HCT116 (cell line): ENCODE measurements around the gene SLC22A23. TPM values are rescaled to one million over a fixed set of nuclear protein-coding genes. Genes with fewer than 3 reads are reported as not detected.

ENCODE experiments used
- ATAC-seq: fragments of 200-7000 bp; cut with Tn5 transposase; 2 replicates; pipeline ENCODE4 v1.9.1; 2020; ENCODE audit warnings: mild to moderate bottlenecking, moderate library complexity
- BruUV-seq: library from RNA; stranded (reverse); fragments of 400-500 nt; replicated peaks from 2 replicates; lab custom pipeline; 2021; lab: Mats Ljungman, UMichigan
- CTCF ChIA-PET: fragments of 300-600 bp; sonication (Branson Sonifier 250); formaldehyde crosslinking; loops from one replicate; lab custom pipeline; 2021; ENCODE audit warnings: antibody characterized with exemption; lab: Charles Lee
- POLR2A ChIA-PET: fragments of 300-600, 350-600 bp; sonication (Branson Sonifier 250); formaldehyde crosslinking; loops from one replicate; lab custom pipeline; 2021; ENCODE audit warnings: antibody characterized with exemption; lab: Charles Lee
- RAD21 ChIA-PET, 2 experiments: fragments of 300-600 bp; sonication (Branson Sonifier 250); formaldehyde crosslinking; loops; one replicate each; lab custom pipeline; 2023; ENCODE audit warnings: low total read pairs in 2 of 2; ENCODE audit not compliant: uncharacterized antibody in 2 of 2, unreplicated experiment in 2 of 2, low non-redundant PET in 1 of 2; lab: Charles Lee
- DNase-seq: peaks from one replicate; pipeline ENCODE4 v3.0.0-alpha.2; 2010; ENCODE audit warnings: low read depth, low spot score
- H2AFZ ChIP-seq: fragments of 200-600 bp; shearing (Covaris generic), sonication (generic); 2 replicates; pipeline ENCODE4 v1.6.1; 2017; ENCODE audit warnings: low read depth, mixed run types, mixed read lengths, antibody characterized with exemption, low read length; ENCODE audit not compliant: poor library complexity, severe bottlenecking
- H3K27ac ChIP-seq: 2 replicates; pipeline ENCODE4 v1.5.1; 2012; ENCODE audit warnings: low read depth, low read length
- H3K27me3 ChIP-seq: fragments of 200-600 bp; sonication (generic); 2 replicates; pipeline ENCODE4 v1.6.1; 2016; ENCODE audit warnings: mixed run types, low read length, mixed read lengths; ENCODE audit not compliant: insufficient read depth
- H3K36me3 ChIP-seq, 2 experiments: fragments of 200-500 bp in 1 of 2; fragments of 200-600 bp in 1 of 2; sonication (Bioruptor generic) in 1 of 2; sonication (generic) in 1 of 2; 2 replicates each; pipeline versions ENCODE4 v1.5.1 to v1.6.1; 2014 to 2016; ENCODE audit warnings: low read length in 2 of 2, inconsistent platforms in 1 of 2, mixed read lengths in 1 of 2, mixed run types in 1 of 2; ENCODE audit not compliant: insufficient read depth in 2 of 2, control insufficient read depth in 1 of 2
- H3K4me1 ChIP-seq, 2 experiments: fragments of 200-600 bp in 1 of 2; sonication (generic) in 1 of 2; 2 replicates each; pipeline versions ENCODE4 v1.5.1 to v1.6.1; 2012 to 2017; ENCODE audit warnings: low read length in 2 of 2, inconsistent platforms in 1 of 2, mild to moderate bottlenecking in 1 of 2, mixed read lengths in 1 of 2, mixed run types in 1 of 2, moderate library complexity in 1 of 2; ENCODE audit not compliant: insufficient read depth in 2 of 2, control insufficient read depth in 1 of 2
- H3K4me2 ChIP-seq: fragments of 200-600 bp; sonication (generic); 2 replicates; pipeline ENCODE4 v1.6.1; 2017; ENCODE audit warnings: mixed run types, low read length, mixed read lengths
- H3K4me3 ChIP-seq, 2 experiments: fragments of 200-600 bp in 1 of 2; sonication (generic) in 1 of 2; replicated peaks in 1 of 2; 2 replicates each; pipeline ENCODE4 v1.5.1; 2011 to 2016; ENCODE audit warnings: low read length in 2 of 2, control low read depth in 1 of 2, low read depth in 1 of 2, mild to moderate bottlenecking in 1 of 2, mixed read lengths in 1 of 2, mixed run types in 1 of 2
- H3K79me2 ChIP-seq: fragments of 200-600 bp; sonication (generic); 2 replicates; pipeline ENCODE4 v1.6.1; 2017; ENCODE audit warnings: mild to moderate bottlenecking, mixed run types, low read length, moderate library complexity, mixed read lengths; ENCODE audit not compliant: insufficient read depth
- H3K9ac ChIP-seq: fragments of 200-600 bp; sonication (generic); 2 replicates; pipeline ENCODE4 v1.6.1; 2016; ENCODE audit warnings: low read length, mixed read lengths
- H3K9me2 ChIP-seq: fragments of 200-600 bp; sonication (generic), shearing (Covaris generic); 2 replicates; pipeline ENCODE4 v1.6.1; 2017; ENCODE audit warnings: mixed run types, mild to moderate bottlenecking, moderate library complexity; ENCODE audit not compliant: insufficient read depth
- H3K9me3 ChIP-seq, 2 experiments: fragments of 200-500 bp in 1 of 2; fragments of 200-600 bp in 1 of 2; sonication (Bioruptor generic) in 1 of 2; sonication (generic) in 1 of 2; 2 replicates each; pipeline ENCODE4 v1.6.1; 2014 to 2017; ENCODE audit warnings: low read length in 2 of 2, mixed read lengths in 2 of 2, inconsistent platforms in 1 of 2, low read depth in 1 of 2, mild to moderate bottlenecking in 1 of 2, mixed run types in 1 of 2, moderate library complexity in 1 of 2; ENCODE audit not compliant: control insufficient read depth in 1 of 2, insufficient read depth in 1 of 2
- H4K20me1 ChIP-seq: fragments of 200-600 bp; sonication (generic), shearing (Covaris generic); 2 replicates; pipeline ENCODE4 v1.6.1; 2017; ENCODE audit warnings: mixed run types, mild to moderate bottlenecking, moderate library complexity; ENCODE audit not compliant: insufficient read depth
- CBX3 ChIP-seq: IDR thresholded peaks from 2 replicates; pipeline ENCODE4 v1.6.1; 2012; ENCODE audit warnings: low read depth
- CEBPB ChIP-seq: IDR thresholded peaks from 2 replicates; pipeline ENCODE4 v1.6.1; 2012; ENCODE audit warnings: low read depth
- CTCF ChIP-seq, 3 experiments: fragments of 200-600 bp in 1 of 3; sonication (generic) in 1 of 3; IDR thresholded peaks in 2 of 3; conservative IDR thresholded peaks in 1 of 3; 2 replicates each; pipeline ENCODE4 v1.5.1; 2012 to 2017; ENCODE audit warnings: low read depth in 2 of 3, low read length in 2 of 3, antibody characterized with exemption in 1 of 3, borderline replicate concordance in 1 of 3, control low read depth in 1 of 3, mild to moderate bottlenecking in 1 of 3, mixed read lengths in 1 of 3, mixed run types in 1 of 3, moderate library complexity in 1 of 3; ENCODE audit not compliant: insufficient read depth in 1 of 3
- ELF1 ChIP-seq: IDR thresholded peaks from 2 replicates; pipeline ENCODE4 v1.6.1; 2012; ENCODE audit warnings: low read depth, borderline replicate concordance
- EZH2phosphoT487 ChIP-seq: fragments of 200-600 bp; IDR thresholded peaks from 2 replicates; pipeline ENCODE4 v1.6.1; 2018; ENCODE audit warnings: antibody characterized with exemption, borderline replicate concordance
- POLR2A ChIP-seq: IDR thresholded peaks from 2 replicates; pipeline ENCODE4 v1.7.0; 2011; ENCODE audit warnings: borderline replicate concordance; ENCODE audit not compliant: insufficient read depth, insufficient read length; ENCODE audit errors: extremely low read depth
- REST ChIP-seq: IDR thresholded peaks from 2 replicates; pipeline ENCODE4 v1.6.1; 2012; ENCODE audit warnings: low read depth
- SP1 ChIP-seq: IDR thresholded peaks from 2 replicates; pipeline ENCODE4 v1.6.1; 2012; ENCODE audit warnings: low read depth
- TCF7L2 ChIP-seq: IDR thresholded peaks from 2 replicates; pipeline ENCODE4 v1.7.0; 2011; ENCODE audit warnings: borderline replicate concordance, inconsistent platforms; ENCODE audit not compliant: insufficient read depth, insufficient read length; ENCODE audit errors: extremely low read depth
- ZBTB33 ChIP-seq: IDR thresholded peaks from 2 replicates; pipeline ENCODE4 v1.6.1; 2011; ENCODE audit warnings: mild to moderate bottlenecking, low read length, moderate library complexity; ENCODE audit not compliant: insufficient replicate concordance; ENCODE audit errors: extremely low read depth
- ZFX ChIP-seq: fragments of 450-650 bp; IDR thresholded peaks from 2 replicates; pipeline ENCODE4 v1.6.1; 2017
- intact Hi-C: fragments of 100-400 bp; cut with micrococcal nuclease; formaldehyde crosslinking; loops from 2 replicates; pipeline ENCODE4 v1.10.0; 2022
- total RNA-seq: library from RNA; stranded (reverse); gene quantifications from one replicate; pipeline ENCODE4 v1.2.1, GENCODE V29; 2021; ENCODE audit not compliant: unreplicated experiment

SLC22A23 gene
- total RNA-seq, 1 experiment from 2014 or later = 11.5 TPM

GRCh38 chr6:3287308-3287707, 169.5 kb downstream of the SLC22A23 start:
- Histone ChIP-seq H2AFZ (no peak overlapping the region), H3K4me3 (no peak overlapping the region), H3K9ac (no peak overlapping the region), H3K9me3 (no peaks in the 10 kb centered on the region), H3K79me2 (no peaks in the 10 kb centered on the region), H3K4me1 (no peaks in the 10 kb centered on the region), H3K36me3 (no peaks in the 10 kb centered on the region), H3K4me2 (no peak overlapping the region), H4K20me1 (no peaks in the 10 kb centered on the region), H3K27ac (no peak overlapping the region), H3K9me2 (no peaks in the 10 kb centered on the region), H3K27me3 (no peaks in the 10 kb centered on the region)
- intact Hi-C loops = no loop called here
- ChIA-PET CTCF (no interaction called here), POLR2A (no interaction called here), RAD21 (no interaction called here)
- no peak for DNase-seq
- TF ChIP-seq REST (no peak), POLR2A (no peak), CBX3 (no peak), SP1 (no peak), ZBTB33 (no peak), TCF7L2 (no peak), EZH2phosphoT487 (no peak), ZFX (no peak), CTCF (IDR thresholded peaks at IDR 0.05 in 2 of 3, conservative IDR thresholded peaks at IDR 0.05 in 1 of 3; ENCODE audit: borderline replicate concordance in 1 of 3, insufficient read depth in 1 of 3, low read depth in 2 of 3, low read length in 2 of 3) (no peak), ELF1 (no peak), CEBPB (no peak)
- ATAC-seq = no peak
- BruUV-seq = no TSS peak
